HCEC 1CT (cell line): ENCODE data around the gene STIMATE.

ENCODE experiments used
- DNase-seq: peaks from one replicate; pipeline ENCODE4 v3.0.0-alpha.2; 2017

The STIMATE gene

DNA sequence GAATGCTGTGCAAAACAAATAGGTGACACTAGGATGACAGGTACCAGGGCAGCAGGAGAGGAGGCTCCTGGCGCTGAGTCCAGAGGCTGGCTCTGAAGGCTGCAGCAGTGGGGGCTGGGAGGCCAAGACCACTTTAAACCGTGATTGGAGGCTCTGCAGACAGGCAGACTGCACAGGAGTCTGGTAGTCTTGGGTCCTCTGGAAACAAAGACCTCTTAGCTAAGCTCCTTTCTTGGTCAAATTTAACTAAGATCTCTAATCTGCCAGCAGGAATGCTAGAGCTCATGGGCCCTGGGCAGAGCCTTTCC is 58.1 kb downstream of the STIMATE start:
- DNase-seq, result no peak

DNA sequence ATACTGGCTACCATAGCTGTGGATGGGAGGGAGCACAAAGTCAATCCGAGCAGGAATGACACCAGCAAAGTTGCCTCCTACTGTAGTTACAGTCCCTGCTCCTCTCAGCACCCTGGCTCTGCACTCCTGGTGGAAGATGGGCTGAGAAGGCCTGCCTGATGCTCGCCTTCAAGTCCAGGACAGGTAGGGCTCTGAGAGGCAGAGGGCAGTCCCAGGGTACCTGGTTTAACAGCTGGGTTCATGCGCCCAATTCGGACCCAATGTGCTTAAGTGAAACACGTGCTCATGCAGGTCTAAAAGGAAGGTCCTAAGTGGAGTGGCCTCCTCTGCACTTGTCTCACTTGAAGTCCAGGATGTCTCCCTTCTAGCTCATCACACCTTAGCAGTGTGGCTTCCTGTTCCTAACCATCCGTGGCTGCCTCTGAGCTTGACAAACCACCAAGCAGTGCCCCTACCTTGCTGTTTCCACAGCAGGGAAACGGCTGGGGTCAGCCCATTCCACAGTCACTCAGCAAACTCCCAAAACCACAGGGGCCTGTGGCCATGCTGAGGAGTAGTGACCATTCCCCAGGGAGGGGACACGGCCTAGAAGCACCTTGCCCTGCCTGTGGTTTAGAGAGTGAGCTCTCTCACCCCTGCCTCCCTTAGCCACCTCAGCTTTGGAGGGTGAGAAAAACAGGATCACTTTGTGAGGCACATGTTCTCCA is 58.6 kb downstream of the STIMATE start:
- no peak for DNase-seq

DNA sequence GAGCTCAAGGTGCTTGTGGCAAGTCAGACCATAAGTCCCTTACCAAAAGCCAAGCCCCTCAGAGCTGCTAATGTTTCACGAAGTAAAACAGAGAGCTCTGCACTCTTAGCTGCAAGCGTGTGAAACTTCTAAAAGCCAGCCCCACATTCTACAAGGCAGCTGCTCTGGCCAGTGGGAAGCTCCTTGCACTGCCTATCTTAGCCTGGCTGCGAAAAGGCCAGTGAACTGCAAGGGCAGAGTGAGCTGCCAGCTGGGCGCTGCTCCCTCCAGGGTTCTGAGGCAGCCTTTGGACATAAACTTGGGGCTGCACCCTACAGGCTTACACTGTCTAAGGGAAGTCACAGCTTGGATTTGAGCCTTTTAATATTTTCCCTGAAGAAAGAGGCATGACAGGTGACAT is 60.4 kb downstream of the STIMATE start:
- no peak for DNase-seq

DNA sequence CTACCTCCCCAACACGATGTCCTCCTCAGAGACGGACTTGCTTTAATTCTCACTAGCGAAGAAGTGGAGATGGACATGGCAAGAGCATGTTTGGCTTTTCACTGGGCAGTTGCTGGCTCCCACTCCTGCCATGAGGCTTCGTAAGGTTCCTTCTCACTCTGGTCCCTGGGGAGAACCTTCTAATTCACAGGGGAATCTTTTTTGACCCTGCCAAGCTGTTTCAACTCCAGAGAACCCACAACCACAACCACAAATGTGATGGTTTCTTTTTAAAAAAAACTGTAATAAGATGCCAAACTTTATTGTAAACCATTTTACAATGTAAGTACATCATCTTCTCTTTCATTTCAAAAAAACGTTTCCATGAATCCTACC is 60.9 kb downstream of the STIMATE start:
- DNase-seq, result no peak

DNA sequence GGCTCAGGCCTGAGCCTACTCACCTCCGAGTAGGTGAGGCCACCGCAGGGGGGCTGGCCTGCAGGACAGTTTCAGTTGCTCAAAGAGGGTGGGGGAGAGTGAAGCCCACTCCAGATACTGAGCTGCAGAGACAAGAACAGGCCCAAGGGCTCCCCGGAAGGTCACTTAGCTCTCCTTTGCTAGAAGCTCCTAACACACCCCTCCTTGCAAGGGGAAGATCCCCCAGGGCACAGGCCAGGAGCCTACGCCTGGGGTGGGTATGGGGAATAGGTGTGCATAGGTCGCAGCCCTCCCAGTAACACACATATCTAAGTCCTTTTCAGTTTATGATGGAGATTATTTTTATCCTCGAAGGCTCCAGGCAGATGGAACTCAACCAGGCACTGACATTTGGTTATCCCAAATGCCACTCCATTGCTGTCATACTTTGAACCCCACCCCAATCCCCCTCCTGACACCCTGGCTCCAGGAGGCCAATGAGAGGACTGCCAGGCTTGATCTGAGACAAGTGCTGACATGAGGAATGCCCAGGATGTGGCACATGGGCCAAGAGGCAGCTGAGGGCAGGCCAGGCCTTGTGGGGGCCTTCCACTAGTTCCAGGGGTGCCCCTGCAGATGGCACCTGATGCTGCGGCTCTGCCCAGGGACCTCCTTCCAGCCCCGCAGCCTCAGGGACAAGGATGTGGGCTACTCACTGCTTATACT is 61.4 kb downstream of the STIMATE start:
- no peak for DNase-seq

DNA sequence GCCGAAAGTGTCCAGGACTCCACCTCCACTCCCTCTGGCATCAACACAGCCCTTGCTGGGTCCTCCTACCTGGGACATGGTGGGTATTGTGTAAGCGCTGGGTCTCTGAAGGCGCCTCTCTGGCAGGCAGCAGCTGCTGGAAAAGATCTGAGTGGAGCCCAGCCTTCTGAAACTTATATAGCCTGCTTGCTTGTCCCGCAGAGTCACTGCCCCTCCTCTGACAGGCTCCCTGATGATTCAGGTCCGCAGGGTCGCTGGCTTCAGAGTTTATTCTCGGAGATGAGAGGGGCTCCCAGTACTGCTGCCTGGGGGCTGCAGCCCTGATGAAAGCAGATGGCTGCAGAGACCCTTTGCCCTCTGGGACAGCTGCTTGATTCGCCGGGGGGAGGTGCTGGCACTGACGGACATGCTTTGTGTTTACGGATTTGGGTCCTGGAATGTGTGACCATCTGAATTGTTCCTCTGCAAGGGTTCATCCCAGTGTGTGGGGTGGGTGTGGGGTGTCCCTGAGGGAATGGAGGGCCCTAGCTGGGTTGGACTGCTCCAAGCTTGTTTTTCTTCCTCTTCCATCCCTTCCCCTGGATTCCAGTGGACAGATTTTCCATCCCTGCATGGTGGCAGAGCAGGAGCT is 62.4 kb downstream of the STIMATE start, which contains the start of gene MUSTN1:
TSS of gene MUSTN1 (minus strand) at position 149 of the 631 bp plus-strand sequence. CDS start at position 78, 71 bp downstream.
- no peak for DNase-seq

DNA sequence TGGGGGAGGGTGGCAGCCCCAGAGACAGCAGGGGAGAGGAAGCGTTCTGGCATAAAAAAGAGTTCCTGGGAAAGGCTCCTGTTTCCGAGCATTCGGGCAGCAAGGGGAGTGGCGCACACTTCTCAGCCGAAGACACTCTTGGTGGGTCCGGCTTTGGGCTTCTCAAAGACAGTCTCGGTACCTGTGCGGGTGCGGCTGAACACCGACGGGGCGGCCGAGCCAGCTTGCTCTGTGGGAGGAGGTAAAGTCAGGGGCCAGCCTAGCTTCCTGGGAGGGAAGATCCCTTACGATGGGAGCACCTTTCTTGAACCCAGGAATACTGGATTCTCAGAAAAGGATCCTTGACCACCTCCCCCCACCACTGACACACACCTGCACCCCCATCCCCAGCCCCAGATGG is 64.1 kb downstream of the STIMATE start:
- DNase-seq, result no peak

DNA sequence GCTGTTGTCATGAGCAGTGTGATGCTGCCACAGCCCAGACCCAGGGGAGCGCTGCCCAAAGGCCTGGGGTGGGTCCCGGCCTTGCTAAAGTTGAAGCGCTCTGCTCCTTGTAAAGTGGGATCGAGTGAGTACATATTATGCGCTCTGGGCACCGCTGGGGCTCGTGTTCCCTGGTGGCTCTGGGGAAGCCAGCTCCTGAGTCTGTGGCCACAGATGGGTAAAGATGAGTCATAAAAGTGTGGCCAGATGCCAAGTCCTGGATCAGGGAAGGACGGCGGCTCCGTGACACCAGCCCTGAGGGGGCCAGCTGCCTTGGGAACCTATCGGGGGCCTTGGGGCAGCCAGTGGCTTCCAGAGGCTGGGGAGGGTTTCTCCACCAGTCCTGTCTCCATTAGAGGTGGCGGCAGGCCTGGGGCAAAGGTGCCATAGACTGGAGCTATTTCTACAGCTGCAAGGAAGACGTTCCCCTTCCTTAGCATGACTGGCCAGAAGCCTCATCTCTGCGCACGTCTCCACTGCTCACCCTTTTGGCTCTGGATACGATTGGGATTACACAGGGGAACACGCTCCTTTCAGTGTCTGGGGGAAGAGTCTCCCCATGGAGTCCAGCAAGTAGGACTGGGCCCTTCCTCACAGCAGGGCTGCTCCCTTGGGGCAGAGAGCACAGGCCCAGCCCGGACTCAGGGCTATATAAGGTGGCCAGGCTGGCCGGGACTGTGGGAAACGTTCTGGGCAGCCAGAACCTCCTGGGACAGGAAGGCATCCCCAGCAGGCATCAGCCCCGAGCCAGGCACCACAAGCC is 65.6 kb downstream of the STIMATE start:
- DNase-seq, result peak; percentile 66

DNA sequence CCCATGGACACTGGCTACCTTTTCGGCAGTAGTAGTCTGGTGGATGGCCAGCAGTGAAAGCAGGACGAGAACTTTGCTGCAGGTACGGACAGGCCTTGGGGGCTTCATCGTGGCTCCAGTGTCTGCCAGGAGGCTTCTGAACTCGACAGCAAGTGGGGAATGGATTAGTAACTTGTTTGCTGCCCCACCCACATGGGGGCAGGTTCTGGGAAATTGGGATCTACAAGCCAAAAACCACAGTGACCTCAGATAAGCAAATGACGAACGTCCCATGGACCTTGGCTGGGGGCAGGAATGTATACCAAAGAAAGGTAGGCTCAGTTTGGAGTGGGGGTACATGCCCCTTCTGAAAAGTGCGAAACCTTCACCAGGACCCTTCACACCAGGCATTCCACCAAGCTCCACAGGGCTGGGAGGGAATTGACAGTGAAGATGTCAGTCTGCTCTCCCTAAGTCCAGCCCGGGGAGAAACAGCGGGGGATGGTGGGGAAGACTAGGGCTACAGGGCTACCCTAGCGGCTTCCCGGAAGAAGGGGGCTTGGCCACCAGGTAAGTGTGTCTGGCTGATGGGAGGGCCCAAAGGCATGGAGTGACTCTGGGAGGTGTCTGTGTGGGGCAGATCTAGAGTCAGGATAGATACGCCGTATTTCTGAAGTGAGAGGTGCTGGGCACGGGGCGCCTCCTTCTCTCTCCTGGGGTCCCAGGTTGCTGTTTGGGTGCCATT is 66.7 kb downstream of the STIMATE start, which contains the start of gene ITIH4:
TSS of gene ITIH4 (minus strand) at position 138 of the 724 bp plus-strand sequence. CDS start at position 108, 30 bp downstream.
- no peak for DNase-seq

DNA sequence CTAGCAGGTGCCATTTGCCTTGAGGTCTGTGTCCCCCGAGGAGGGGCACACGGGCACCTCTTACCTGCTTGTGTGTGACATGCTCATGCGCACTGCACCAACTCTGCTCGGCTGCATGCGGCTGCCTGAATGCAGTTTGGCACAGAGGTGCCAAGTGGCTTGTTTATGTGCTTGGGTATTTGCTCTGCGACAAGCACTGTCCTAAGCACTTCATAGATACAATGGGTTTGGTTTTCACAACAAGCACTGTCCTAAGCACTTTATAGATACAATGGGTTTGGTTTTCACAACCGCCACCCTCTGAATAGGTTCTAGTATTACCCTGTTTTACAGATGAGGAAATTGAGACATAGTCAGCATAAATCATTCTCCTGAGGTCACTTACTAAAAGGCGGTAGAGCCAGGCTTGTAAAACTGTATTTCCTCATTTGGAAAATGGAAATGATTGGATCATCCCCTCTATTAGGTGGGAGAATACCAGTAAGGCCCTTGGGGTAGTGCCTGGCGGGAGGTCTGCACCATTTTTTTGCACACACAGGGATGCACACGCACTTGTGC is 67.4 kb downstream of the STIMATE start:
- no peak for DNase-seq

DNA sequence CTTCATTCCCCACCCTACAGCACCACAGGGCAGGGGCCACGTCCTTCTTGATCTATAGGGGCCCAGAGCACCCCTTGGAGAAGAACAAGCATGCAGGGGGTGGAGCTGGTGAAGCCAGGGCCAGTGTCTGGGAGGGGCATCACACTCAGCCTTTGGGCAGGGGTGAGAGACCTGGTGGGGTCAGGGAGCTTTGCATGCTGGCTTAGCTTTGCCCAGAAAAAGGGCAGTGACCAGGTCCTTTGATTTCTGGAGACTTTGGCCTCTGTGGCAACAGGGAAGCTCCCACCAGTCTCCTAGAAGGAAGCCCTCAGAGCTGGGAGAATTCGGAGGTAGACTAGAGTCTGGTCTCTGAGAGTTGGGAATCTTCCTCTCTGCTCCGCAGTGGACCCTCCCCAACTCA is 67.9 kb downstream of the STIMATE start:
- DNase-seq, result no peak

DNA sequence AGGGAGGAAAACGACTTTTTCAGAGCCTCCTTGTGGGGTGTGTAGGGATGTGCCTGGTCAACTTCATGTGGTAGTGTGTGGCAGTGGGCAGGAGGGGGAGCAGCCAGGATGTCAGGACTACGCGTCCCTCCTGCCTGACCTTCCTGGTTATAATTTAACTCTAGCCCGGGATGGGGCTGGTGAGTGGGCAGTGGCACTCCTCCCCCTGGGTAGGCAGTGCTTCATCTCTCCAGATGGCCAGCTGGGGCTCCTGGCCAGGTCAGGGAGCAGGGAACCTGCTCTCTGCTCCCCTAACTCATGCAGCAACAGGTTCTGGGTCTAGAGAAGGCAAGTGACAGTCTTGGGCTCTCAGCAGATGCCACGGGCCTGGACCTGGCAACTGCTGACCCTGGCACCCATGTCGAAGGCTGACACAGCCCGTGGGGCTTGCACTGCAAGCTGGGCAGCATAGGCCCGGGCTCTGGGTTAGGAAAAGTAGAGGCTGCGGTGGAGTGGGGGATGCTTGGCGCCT is 69.4 kb downstream of the STIMATE start:
- DNase-seq, result peak; percentile 14

DNA sequence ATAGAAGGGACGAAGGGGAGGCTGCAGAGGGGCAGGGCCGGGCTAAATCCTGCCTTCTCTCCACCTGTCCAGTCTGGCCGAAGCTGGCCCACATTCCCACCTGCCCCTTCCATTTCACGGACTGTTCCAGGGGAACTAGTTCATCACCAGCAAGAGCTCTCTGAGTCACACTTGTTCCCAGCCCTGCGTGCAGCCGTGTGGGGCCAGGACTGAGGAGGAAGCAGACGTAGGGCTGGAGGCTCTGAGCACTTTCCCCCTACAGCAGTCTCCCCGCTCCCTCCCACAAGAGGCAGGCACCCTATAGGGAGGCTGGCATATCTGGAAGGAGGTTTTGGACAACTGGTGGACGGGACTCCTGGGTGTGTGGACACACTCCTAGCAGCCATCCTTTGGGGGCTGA is 69.9 kb downstream of the STIMATE start:
- DNase-seq, result peak; percentile 37

DNA sequence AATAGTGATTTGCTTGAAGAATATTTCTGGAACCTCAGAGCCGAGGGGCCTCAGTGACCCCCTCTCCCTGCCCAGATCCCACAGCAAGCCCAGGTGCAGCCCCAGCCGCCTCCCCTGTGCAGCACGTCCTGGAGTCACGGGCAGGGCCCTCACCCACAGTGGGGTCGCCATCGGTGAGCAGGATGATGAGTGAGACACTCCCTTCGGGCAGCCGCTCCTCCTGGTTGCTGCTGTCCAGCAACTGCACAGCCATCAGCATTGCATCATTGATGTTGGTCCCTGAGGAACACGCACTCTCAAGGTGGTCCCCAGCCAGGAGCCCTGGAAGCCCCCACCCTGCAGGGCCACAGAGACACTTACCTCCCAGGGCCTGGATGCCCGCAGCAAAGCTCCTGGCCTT is 73.3 kb downstream of the STIMATE start:
- DNase-seq, result no peak

DNA sequence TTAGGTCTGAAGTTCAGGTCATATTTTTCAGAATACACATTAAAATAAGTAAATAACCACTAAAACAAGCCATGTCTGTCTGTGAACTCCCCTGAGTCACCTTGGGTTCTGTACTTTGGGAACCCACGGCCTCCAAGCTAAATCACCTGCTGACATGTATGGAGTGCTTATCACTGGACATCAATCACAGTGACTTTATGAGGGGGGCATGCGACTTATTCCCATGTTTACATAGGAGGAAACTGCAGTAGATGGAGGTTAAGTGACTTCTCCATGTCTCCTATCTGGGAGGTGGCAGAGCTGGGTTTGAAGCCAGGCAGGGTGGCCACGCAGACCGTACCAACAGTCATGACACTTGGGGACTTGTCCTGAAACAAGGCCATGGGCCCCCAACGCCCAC is 75.0 kb downstream of the STIMATE start:
- no peak for DNase-seq

DNA sequence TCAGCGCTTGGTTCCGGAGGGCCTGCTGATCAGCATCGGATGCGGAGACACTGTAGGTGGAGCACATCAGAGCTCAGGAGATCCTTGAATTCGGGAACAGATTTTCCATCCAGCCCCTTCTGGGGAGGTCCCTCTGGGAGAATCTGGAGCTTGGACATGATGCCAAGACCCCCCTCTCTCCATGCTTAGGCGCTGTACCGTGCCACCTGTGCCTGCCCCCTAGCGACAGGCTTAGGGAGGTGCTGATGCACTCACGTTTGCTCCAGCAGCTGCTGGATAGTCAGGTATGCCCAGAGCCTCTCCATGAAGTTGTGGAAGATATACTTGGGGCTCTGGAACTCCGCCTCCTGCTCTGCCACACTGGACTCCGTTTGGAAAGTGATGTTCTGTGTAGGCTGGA is 76.6 kb downstream of the STIMATE start:
- DNase-seq, result no peak

DNA sequence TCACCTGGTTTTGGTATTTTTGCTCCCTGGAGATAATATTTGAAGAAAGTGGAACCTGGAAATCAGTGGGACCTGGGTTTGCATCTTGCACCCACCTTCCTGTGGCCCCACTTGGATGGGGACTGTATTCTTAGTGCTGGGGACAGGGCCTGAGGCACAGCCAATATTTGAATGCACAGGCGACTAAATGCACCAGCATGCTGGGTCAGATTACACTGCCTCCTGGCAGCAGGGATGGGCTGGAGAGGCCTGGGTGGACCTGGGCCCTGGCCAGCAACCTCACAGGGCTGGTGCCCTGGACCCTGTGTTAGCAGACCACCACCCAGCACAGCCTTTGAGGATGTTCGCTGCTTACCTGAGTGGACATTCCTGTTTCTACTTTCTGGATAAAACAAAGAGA is 77.4 kb downstream of the STIMATE start:
- no peak for DNase-seq

DNA sequence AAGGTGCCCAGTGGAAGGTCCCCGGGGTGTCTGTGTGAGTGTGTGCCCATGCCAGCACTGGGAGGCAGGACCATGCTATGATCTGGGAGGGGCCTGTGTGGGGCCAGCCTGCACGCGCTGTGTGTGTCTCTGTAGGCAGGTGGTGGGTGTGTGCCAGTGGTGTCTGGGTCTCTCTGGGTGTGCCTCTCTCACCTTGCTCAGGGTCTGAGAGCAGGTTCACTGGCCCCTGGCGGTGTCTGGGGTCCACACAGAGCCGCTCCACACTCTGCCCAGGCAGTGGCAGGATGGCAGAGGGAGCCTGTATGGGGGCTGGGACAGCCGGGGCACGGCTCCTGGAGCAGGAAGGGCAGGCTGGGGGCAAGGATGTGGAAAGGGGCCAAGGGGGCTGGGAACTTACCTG is 79.5 kb downstream of the STIMATE start:
- DNase-seq, result no peak

DNA sequence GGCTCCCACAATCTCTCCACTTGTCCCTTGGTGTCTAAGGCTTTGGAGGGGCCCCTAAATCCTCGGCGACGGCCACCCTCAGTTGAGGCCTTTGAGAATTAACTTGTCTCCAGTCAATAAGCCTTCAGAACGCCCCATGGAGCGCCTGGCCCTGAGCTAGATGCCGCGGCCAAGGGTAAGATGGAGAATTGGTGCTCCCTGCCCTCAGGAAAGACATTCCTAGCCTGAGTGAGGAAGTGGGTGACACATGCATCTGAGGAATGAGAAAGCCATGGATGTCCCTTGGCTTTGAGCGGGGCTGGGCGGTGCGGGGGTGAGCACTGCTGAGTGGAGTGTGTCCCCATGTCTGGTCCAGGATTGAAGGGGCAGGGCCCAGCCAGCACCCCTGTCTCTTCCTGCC is 80.1 kb downstream of the STIMATE start:
- no peak for DNase-seq

DNA sequence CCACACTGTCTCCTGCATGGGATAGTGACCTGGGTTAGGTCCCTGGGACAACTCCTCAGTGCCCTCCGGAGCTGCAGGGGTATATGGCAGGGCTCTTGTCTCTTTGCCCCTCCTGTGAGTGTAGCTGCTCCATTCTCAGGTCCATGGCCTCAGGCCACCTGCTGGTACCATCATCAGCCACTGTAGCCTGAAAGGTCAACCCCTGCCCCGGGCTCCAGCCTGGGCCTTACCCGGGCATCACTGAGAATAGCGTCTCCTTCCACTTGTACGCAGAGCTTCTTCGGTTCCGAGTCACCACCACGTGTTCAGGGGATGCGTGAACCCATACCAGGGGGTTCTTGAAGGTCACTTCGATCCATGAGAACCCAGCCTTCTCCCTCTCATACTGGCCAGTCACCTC is 80.7 kb downstream of the STIMATE start:
- no peak for DNase-seq

DNA sequence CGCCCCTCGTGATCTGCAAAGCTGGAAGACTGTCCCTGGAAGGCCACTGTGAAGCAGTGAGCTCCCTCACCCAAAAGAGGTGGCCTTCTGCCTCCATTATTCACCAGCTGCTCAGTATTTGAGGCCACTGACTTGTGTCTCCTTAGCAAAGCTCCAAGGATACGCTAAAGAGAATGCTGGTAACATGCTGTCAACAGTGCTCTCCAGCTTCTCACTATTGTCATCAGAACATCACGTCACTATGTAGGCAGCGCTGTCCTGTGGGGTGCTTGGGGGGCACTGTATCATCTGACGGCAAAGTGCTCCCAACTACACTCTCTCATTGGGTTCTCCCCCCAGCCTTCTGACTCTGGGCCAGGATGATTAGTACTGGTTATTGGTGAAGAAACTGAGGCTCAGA is 81.1 kb downstream of the STIMATE start:
- no peak for DNase-seq

DNA sequence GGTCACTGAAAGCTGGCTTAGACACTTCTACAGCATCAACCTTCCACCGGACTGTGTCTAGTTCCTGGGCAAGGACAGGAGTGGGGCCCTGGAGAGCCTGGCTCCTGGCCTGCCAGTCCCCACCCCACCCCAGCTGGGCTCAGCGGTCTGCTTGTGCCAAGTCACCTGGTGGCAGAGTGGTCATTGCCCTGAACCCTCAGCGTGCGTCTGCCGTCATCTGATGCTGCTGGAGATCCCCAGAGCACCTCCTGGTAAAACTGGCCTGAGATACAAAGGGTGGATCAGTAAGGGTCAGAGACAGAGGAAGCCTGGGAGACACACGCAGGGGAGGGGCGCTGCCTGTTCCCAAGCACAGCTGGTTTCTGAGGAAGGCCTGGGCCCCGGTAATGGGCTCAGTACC is 83.5 kb downstream of the STIMATE start:
- no peak for DNase-seq
